DMS53 treated with DMSO at 0.1 percent for 48 hours (cell line): ENCODE data around the gene LILRA5.
A peak's percentile ranks its signal among the peaks of the same experiment; 100 is the strongest.
"Not testable (repeated sequence)": the region's sequence is repeated elsewhere in the genome, so short reads cannot be mapped to it uniquely, and the experiment has no call there.

Source experiments
- DNase-seq: peaks from one replicate; lab custom pipeline; 2025; ENCODE audit not compliant: unreplicated experiment; lab: John Stamatoyannopoulos, UW

The LILRA5 gene

GRCh38 chr19:54277111-54277615, 35.8 kb downstream of the LILRA5 start:
- not testable (repeated sequence) for DNase-seq

GRCh38 chr19:54275951-54276350, 37.0 kb downstream of the LILRA5 start:
- no peak for DNase-seq

- not testable (repeated sequence) for DNase-seq
Observed at GRCh38 chr19:54274516-54274915, 38.5 kb downstream of the LILRA5 start.

GRCh38 chr19:54273821-54274220, 39.1 kb downstream of the LILRA5 start:
- no peak for DNase-seq

GRCh38 chr19:54272181-54272580, 40.8 kb downstream of the LILRA5 start:
- not testable (repeated sequence) for DNase-seq

- DNase-seq: not testable (repeated sequence)
Observed at GRCh38 chr19:54271587-54271986, 41.4 kb downstream of the LILRA5 start.

GRCh38 chr19:54271106-54271505, 41.9 kb downstream of the LILRA5 start:
- DNase-seq: no peak

- DNase-seq: no peak
Observed at GRCh38 chr19:54268936-54269335, 44.0 kb downstream of the LILRA5 start.

- peak; percentile 25 for DNase-seq
Observed at GRCh38 chr19:54266133-54266532, 46.8 kb downstream of the LILRA5 start.

GRCh38 chr19:54262470-54262869, 50.5 kb downstream of the LILRA5 start:
- no peak for DNase-seq

- no peak for DNase-seq
Observed at GRCh38 chr19:54262066-54262465, 50.9 kb downstream of the LILRA5 start.

GRCh38 chr19:54257116-54257480, 55.9 kb downstream of the LILRA5 start, which contains the start of gene LILRB5:
LILRB5 (minus strand) TSS chr19:54257273; CDS start chr19:54257193, 80 bp downstream.
- no peak for DNase-seq
